Kidney (tissue), 14 donors: Measurements from ENCODE around the gene COL6A3. TPM values are rescaled to one million over a fixed set of nuclear protein-coding genes. Genes with fewer than 3 reads are reported as not detected.

Source experiments
- DNase-seq, 5 donors: peaks; one replicate each; pipeline ENCODE4 v3.0.0-alpha.2; 2013 to 2020
- FAIRE-seq: peaks from 2 replicates; lab custom pipeline; 2012; peaks lifted over from hg19 to GRCh38; lab: Jason Lieb, UNC
- H3K27ac ChIP-seq, 2 donors: one replicate each; pipeline ENCODE4 v1.7.0; 2013; ENCODE audit warnings: low read depth in 2 of 2, low read length in 2 of 2, inconsistent platforms in 1 of 2
- H3K27me3 ChIP-seq: one replicate; pipeline ENCODE4 v1.7.1; 2013; ENCODE audit warnings: low read length, inconsistent platforms; ENCODE audit not compliant: control insufficient read depth, insufficient read depth
- H3K36me3 ChIP-seq, 3 donors: one replicate each; pipeline versions ENCODE4 v1.7.0 to v1.7.1; 2013; ENCODE audit warnings: low read length in 3 of 3, control low read depth in 1 of 3, inconsistent platforms in 1 of 3; ENCODE audit not compliant: insufficient read depth in 3 of 3, control insufficient read depth in 2 of 3
- H3K4me1 ChIP-seq, 3 donors: one replicate each; pipeline versions ENCODE4 v1.7.0 to v1.7.1; 2013; ENCODE audit warnings: low read length in 3 of 3, inconsistent platforms in 1 of 3, low read depth in 1 of 3; ENCODE audit not compliant: control insufficient read depth in 2 of 3, insufficient read depth in 2 of 3
- H3K4me3 ChIP-seq, 3 donors: one replicate each; pipeline versions ENCODE4 v1.7.0 to v1.8.1; 2013; ENCODE audit warnings: low read length in 3 of 3, control low read depth in 1 of 3, inconsistent platforms in 1 of 3
- H3K9ac ChIP-seq, 3 donors: one replicate each; pipeline versions ENCODE4 v1.7.0 to v1.7.1; 2013; ENCODE audit warnings: low read length in 3 of 3, control low read depth in 1 of 3, inconsistent platforms in 1 of 3
- H3K9me3 ChIP-seq, 3 donors: one replicate each; pipeline versions ENCODE4 v1.7.0 to v1.7.1; 2013; ENCODE audit warnings: low read length in 3 of 3, control low read depth in 1 of 3, inconsistent platforms in 1 of 3; ENCODE audit not compliant: control insufficient read depth in 2 of 3, insufficient read depth in 1 of 3
- intact Hi-C: fragments of 100-400 bp; cut with DNase I; formaldehyde crosslinking; loops from one replicate; pipeline ENCODE4 v1.11.1; 2022
- polyA plus RNA-seq: library from polyadenylated mRNA; stranded (reverse); fragments of 350-450 nt; fragmentation: Illumina TruSeq; extraction: RNeasy Lipid Tissue Mini Kit (QIAGEN cat#74804); gene quantifications from one replicate; pipeline ENCODE4 v1.2.3, GENCODE V29; 2014; ENCODE audit warnings: low read depth, low replicate concordance; ENCODE audit not compliant: insufficient read depth
- total RNA-seq: library from RNA; stranded (reverse); fragmentation: NEBNext Ultra II Directional; extraction: Animal tissue kit (Norgen Biotek cat#: 25700); gene quantifications from one replicate; pipeline ENCODE4 v1.2.1, GENCODE V29; 2021
- TF ChIP-seq, protein P1 (sequence below): IDR thresholded peaks from 3 replicates; pipeline ENCODE4 v1.5.1; 2012; ENCODE audit warnings: mild to moderate bottlenecking, moderate library complexity, borderline replicate concordance; ENCODE audit not compliant: insufficient read depth; ENCODE audit errors: extremely low read depth
- donor health status: control.
- donor health status: control.
- donor health status: control.
- donor health status: control.
- donor health status: control.
- donor health status: DM: yes; HTN: yes; CAD: no.
- donor health status: Normal renal cell carcinoma (clear cell type).

COL6A3 gene
- total and polyA plus RNA-seq, 2 donors from 2014 or later = 3.8 to 59.5 TPM

DNA sequence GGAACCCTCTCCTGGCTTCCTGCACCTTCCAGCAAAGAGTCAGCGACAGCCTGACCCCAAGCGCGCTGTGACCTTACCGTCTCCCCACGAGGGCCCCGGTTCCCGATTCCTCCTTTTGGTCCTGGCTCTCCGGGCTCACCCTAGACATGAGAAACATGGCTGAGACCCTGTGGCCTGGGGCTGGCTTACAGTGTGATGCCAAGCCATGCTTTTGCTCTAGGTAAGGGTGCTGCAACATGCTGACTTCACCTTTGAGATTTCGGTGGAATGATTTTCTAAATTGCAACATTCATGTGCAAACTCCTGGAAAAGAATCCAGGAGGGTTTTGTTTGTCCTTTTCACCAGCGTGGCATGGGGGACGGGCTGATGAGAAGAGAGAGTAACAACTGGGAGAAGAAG lies 63.9 kb downstream of the COL6A3 start:
- H3K36me3 ChIP-seq = peaks cover 0 to 7% (median 0%) of the 10 kb centered on the region in 3 donors
- TF ChIP-seq, protein P1, sequence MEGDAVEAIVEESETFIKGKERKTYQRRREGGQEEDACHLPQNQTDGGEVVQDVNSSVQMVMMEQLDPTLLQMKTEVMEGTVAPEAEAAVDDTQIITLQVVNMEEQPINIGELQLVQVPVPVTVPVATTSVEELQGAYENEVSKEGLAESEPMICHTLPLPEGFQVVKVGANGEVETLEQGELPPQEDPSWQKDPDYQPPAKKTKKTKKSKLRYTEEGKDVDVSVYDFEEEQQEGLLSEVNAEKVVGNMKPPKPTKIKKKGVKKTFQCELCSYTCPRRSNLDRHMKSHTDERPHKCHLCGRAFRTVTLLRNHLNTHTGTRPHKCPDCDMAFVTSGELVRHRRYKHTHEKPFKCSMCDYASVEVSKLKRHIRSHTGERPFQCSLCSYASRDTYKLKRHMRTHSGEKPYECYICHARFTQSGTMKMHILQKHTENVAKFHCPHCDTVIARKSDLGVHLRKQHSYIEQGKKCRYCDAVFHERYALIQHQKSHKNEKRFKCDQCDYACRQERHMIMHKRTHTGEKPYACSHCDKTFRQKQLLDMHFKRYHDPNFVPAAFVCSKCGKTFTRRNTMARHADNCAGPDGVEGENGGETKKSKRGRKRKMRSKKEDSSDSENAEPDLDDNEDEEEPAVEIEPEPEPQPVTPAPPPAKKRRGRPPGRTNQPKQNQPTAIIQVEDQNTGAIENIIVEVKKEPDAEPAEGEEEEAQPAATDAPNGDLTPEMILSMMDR = no peak
- no peaks in the 10 kb centered on the region for H3K9me3 ChIP-seq
- FAIRE-seq = no peak
- no peak for DNase-seq
- intact Hi-C loops = no loop called here
- H3K27ac ChIP-seq = no peak overlapping the region
- no peak overlapping the region for H3K4me3 ChIP-seq
- no peaks in the 10 kb centered on the region for H3K4me1 ChIP-seq
- H3K9ac ChIP-seq = no peak overlapping the region
- H3K27me3 ChIP-seq = no peaks in the 10 kb centered on the region

DNA sequence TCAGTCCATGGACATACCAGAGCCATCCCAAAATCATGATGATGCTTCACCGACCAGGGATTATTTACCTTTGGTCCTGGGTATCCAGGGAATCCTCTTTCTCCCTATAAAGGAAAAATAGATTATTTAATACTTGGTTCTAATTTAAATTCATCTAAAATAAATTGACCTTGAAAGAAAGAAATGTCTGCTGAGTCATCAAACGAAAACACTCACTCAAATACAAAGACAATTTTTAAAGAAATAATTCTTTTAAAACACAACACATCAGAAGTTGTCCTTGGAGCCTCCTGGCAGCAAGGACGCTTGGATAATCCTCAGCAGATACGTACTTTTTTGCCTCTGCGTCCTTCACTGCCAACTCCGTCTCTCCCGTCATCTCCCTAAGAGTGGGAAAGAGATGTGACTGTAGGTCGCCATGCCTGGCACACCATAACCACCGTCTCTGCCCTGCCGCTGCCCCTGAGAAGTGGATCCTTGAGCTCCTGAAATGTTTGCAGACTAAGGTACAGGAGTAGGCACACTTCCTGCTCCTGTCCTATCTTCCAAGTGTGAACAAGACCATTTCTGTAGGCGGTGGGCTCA lies 65.6 kb downstream of the COL6A3 start:
- H3K36me3 ChIP-seq = peaks cover 0 to 7% (median 0%) of the 10 kb centered on the region in 3 donors
- intact Hi-C loops = no loop called here
- H3K9me3 ChIP-seq = no peaks in the 10 kb centered on the region
- no peak overlapping the region for H3K4me3 ChIP-seq
- H3K27me3 ChIP-seq = no peaks in the 10 kb centered on the region
- no peak for DNase-seq
- H3K4me1 ChIP-seq = no peaks in the 10 kb centered on the region
- TF ChIP-seq, protein P1 = no peak
- no peak overlapping the region for H3K27ac ChIP-seq
- FAIRE-seq = no peak
- H3K9ac ChIP-seq = no peak overlapping the region

DNA sequence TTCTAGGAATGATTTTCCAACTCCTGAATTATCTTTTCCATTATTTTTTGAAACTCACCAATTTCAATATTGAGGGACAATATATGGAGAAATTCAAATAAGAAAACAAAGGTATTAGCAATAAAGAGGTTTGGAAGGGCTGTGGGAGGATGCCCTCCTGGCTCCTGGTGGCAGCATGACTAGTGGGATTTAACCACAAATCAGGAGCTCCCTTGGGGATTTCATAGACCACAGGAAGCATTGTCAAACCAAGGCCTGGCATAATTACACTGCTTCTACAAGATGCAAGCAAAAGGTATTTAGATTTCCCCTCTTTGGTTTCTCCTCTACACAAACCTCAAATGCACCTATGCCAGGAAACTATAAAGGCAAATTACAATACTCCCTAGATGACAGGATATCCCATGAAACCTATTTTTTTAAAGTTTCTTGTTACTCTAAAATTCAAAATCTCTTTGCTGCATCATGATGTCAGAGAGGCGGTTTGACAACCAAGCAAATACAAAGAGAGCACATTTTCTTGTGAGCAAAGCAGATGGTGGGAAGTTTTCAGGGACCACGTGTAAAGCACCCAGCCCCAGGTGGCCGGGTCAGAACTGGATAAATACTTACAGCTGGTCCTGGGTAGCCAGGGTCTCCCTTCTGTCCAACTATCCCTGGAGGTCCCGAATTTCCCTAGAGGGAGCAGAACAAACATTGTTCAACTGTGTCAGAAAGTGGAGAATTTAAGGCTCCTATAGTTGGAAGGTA lies 67.9 kb downstream of the COL6A3 start:
- no peak for FAIRE-seq
- TF ChIP-seq, protein P1 = no peak
- DNase-seq = no peak
- Histone ChIP-seq H3K4me3 (no peak overlapping the region), H3K9me3 (no peaks in the 10 kb centered on the region), H3K27me3 (no peaks in the 10 kb centered on the region), H3K27ac (no peak overlapping the region), H3K36me3 (no peaks in the 10 kb centered on the region), H3K4me1 (no peaks in the 10 kb centered on the region), H3K9ac (no peak overlapping the region)
- intact Hi-C loops = no loop called here
